Nephron progenitor cell (in vitro differentiated cells): ENCODE measurements around the gene GNAL.

Source experiments
- DNase-seq: peaks from one replicate; pipeline ENCODE4 v3.0.0; 2021
- H3K27ac Mint-ChIP-seq: 2 replicates; pipeline ENCODE4 v1.8.0; 2021; ENCODE audit warnings: mild to moderate bottlenecking, moderate library complexity, mixed read lengths
- H3K27me3 Mint-ChIP-seq: 2 replicates; pipeline ENCODE4 v1.8.0; 2021; ENCODE audit warnings: mild to moderate bottlenecking, low read depth, mixed read lengths; ENCODE audit not compliant: poor library complexity
- H3K36me3 Mint-ChIP-seq: 2 replicates; pipeline ENCODE4 v1.8.0; 2021; ENCODE audit warnings: low read depth, mixed read lengths
- H3K4me1 Mint-ChIP-seq: 2 replicates; pipeline ENCODE4 v1.8.0; 2021; ENCODE audit warnings: mixed read lengths
- H3K4me3 Mint-ChIP-seq: 2 replicates; pipeline ENCODE4 v1.8.0; 2021; ENCODE audit warnings: mild to moderate bottlenecking, moderate library complexity, mixed read lengths
- H3K9me3 Mint-ChIP-seq: 2 replicates; pipeline ENCODE4 v1.8.0; 2021; ENCODE audit warnings: mild to moderate bottlenecking, moderate library complexity, mixed read lengths
- TF ChIP-seq, protein P1 (sequence below): fragments of 200-600 bp; sonication (generic); IDR thresholded peaks from 2 replicates; pipeline ENCODE4 v1.5.0; 2021; ENCODE audit warnings: antibody characterized with exemption

The GNAL gene

GRCh38 chr18:11729556-11729955 lies 40.5 kb downstream of the GNAL start:
- no peak overlapping the region for H3K4me3 Mint-ChIP-seq
- TF ChIP-seq, protein P1, sequence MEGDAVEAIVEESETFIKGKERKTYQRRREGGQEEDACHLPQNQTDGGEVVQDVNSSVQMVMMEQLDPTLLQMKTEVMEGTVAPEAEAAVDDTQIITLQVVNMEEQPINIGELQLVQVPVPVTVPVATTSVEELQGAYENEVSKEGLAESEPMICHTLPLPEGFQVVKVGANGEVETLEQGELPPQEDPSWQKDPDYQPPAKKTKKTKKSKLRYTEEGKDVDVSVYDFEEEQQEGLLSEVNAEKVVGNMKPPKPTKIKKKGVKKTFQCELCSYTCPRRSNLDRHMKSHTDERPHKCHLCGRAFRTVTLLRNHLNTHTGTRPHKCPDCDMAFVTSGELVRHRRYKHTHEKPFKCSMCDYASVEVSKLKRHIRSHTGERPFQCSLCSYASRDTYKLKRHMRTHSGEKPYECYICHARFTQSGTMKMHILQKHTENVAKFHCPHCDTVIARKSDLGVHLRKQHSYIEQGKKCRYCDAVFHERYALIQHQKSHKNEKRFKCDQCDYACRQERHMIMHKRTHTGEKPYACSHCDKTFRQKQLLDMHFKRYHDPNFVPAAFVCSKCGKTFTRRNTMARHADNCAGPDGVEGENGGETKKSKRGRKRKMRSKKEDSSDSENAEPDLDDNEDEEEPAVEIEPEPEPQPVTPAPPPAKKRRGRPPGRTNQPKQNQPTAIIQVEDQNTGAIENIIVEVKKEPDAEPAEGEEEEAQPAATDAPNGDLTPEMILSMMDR: no peak
- H3K27me3 Mint-ChIP-seq: peaks cover 6% of the 10 kb centered on the region
- H3K27ac Mint-ChIP-seq: peak overlapping the region; percentile 86
- peaks cover 9% of the 10 kb centered on the region for H3K9me3 Mint-ChIP-seq
- H3K4me1 Mint-ChIP-seq: peaks cover 13% of the 10 kb centered on the region
- H3K36me3 Mint-ChIP-seq: peaks cover 19% of the 10 kb centered on the region
- no peak for DNase-seq

- Mint-ChIP-seq H3K36me3 (no peaks in the 10 kb centered on the region), H3K27me3 (peaks cover 8% of the 10 kb centered on the region), H3K9me3 (no peaks in the 10 kb centered on the region), H3K4me1 (peaks cover 12% of the 10 kb centered on the region), H3K4me3 (no peak overlapping the region), H3K27ac (no peak overlapping the region)
- TF ChIP-seq, protein P1: peak; percentile 95
- peak; percentile 87 for DNase-seq
Observed at GRCh38 chr18:11733031-11733430, 44.0 kb downstream of the GNAL start.

- Mint-ChIP-seq H3K27ac (no peak overlapping the region), H3K9me3 (no peaks in the 10 kb centered on the region), H3K27me3 (peaks cover 8% of the 10 kb centered on the region), H3K4me1 (no peaks in the 10 kb centered on the region), H3K4me3 (no peak overlapping the region), H3K36me3 (no peaks in the 10 kb centered on the region)
- TF ChIP-seq, protein P1: no peak
- no peak for DNase-seq
Observed at GRCh38 chr18:11736656-11737055, 47.6 kb downstream of the GNAL start.

GRCh38 chr18:11739893-11740292 lies 50.8 kb downstream of the GNAL start:
- Mint-ChIP-seq H3K36me3 (no peaks in the 10 kb centered on the region), H3K4me1 (no peaks in the 10 kb centered on the region), H3K9me3 (no peaks in the 10 kb centered on the region), H3K27ac (no peak overlapping the region), H3K4me3 (no peak overlapping the region), H3K27me3 (peaks cover 8% of the 10 kb centered on the region)
- TF ChIP-seq, protein P1: no peak
- no peak for DNase-seq

GRCh38 chr18:11740461-11740860 lies 51.4 kb downstream of the GNAL start:
- Mint-ChIP-seq H3K36me3 (no peaks in the 10 kb centered on the region), H3K4me1 (no peaks in the 10 kb centered on the region), H3K27me3 (peaks cover 8% of the 10 kb centered on the region), H3K9me3 (no peaks in the 10 kb centered on the region), H3K4me3 (no peak overlapping the region), H3K27ac (no peak overlapping the region)
- DNase-seq: no peak
- TF ChIP-seq, protein P1: no peak

DNA sequence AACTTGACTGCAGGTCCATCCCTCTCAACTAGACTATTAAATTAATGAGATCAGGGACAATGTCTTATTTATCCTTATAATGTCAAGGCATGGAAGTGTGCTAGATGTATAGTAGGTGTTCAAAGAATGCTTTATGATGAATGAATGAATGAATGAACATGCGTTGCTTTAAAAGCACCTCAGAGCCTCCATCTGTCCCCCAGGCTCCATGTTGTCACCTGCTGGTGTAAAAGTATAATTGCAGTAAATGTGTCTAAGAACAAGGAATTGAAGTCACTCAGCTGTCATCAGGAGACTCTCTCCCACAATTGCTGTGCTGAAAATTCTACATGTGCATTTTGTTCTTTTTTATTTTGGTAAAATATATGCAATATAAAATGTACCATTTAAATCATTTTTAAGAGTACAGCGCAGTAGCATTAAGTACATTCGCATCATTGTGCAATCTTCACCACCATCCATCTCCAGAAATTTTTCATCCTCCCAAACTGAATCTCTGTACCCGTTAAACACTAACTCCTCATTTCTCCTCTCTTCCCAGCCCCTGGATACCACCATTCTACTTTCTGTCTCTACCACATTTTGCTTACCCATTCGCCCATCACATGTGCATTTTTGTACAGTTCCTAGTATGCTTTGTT lies 52.6 kb downstream of the GNAL start:
- H3K27me3 Mint-ChIP-seq: peaks cover 8% of the 10 kb centered on the region
- peaks cover 3% of the 10 kb centered on the region for H3K4me1 Mint-ChIP-seq
- TF ChIP-seq, protein P1: peak; percentile 67
- H3K36me3 Mint-ChIP-seq: no peaks in the 10 kb centered on the region
- H3K27ac Mint-ChIP-seq: no peak overlapping the region
- no peaks in the 10 kb centered on the region for H3K9me3 Mint-ChIP-seq
- no peak overlapping the region for H3K4me3 Mint-ChIP-seq
- no peak for DNase-seq
